ENCODE measurements around the gene RAB36.

The RAB36 gene

DNA sequence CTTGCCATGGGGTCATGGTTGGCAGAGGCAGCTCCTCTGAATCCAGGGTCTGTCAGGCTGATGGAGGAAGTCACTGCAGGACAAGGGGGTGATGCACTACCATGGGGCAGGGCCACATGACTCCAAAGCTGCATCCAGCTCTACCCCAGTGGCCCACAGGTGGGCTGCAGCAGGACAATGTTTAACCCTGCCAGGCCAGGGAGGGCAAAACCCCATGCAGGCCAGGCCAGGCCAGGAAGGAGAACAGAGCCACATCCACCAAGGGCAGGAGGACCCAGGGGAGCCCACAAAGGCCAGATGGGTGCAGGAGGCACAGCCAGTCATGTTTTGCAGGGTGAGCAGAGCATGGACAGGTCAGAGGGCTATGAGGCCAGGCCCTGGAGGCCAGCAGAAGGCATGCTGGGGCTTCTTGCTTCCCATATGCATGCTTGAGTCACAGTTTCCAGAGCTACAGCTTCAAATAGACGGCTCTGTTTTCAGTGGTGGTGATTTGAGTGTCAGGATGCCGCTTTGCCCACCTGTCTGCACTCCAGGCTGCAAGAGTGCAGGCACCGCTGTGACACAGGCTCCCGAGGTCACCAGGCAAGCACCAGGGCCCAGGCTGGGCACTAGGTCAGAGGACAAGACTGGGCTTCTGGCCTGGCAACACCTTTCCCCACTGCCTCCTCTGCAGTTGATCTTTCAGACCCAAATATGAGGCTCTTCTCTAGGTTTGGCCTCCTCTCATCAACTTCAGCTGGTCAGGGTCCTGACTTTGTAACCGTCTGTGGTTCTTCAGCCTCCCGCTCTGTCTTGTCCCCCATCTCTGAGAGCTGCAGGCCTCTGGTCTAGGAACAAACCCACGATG, 26.4 kb upstream of the RAB36 start:
- in situ Hi-C loops (cut with MboI; ENCODE audit: low pct_unique_long_range_greater_than_20kb, low sequenced_read_pairs) = no loop called here
- no peak for DNase-seq

DNA sequence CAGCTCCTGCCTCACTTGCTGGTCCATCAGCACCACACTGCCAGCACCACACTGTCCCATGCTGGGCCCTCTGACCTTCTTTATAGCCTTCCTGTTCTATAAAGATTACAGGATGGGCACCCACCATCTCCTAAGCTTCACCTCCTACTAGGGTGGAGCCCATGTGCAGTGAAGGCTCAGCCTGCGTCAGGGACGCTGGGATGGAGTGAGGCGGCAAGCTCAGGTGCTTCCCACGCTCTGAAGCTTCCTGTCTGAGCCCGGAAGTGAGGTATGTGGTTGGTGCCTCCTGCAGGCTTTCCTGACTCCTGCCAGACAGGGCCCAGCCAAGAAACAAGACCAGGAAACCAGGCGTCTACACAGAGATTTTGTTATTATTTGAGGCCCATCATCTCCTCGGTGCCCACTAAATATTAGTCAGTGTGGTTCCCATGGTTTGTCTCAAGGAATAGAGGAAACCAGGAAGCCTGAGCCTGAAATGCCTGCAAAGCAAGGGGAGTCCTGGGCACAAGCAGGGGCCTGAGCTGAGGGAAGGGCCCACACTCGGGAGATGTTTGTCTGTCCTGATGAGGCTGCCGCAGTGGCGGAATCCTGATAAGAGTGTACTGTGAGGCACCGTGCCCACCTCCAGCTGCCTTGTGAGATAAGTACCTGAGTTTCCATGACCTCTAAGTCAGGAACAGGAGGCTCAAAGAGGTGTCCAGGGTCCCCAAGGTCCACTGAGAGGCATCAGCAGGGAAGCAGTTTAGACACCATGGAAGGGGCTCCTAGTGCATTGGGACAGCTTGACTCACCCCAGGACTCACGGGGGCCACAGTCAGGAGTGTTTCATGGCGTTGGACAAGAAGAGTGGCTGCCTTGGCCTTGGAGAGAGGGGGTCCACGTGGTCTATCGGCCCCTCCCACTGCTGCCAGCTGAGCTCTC, 25.5 kb upstream of the RAB36 start:
- in situ Hi-C loops (cut with MboI; ENCODE audit: low pct_unique_long_range_greater_than_20kb, low sequenced_read_pairs) = loop anchor here (10.0 kb wide), 1 partner anchor 155 kb away; no protein-coding TSS in a partner anchor
- no peak for DNase-seq

DNA sequence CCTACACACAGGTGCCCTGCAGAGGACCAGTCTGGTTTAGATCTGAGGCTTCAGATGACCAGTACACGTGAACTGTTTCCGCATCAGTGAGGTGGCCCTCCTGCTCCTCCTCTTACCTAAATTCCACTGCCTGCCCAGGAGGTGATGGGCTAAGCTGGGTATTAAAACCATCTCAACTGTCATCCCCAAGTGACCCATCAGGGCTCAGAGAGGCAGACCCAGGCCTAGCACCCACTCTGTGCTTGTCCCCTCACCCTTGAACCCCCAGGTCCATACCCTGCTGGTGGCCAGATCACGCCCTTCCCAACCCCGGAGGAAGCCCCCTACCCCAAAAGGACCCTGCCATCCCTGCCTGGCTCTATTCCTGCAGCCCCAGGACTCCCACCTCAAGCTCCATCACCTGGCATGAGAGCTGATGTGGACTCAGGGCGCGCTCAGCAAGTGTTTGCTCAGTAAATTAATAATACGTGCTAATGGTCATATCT, 24.8 kb upstream of the RAB36 start:
- in situ Hi-C loops (cut with MboI; ENCODE audit: low pct_unique_long_range_greater_than_20kb, low sequenced_read_pairs) = loop anchor here (10.0 kb wide), 1 partner anchor 156 kb away; no protein-coding TSS in a partner anchor
- DNase-seq = no peak

DNA sequence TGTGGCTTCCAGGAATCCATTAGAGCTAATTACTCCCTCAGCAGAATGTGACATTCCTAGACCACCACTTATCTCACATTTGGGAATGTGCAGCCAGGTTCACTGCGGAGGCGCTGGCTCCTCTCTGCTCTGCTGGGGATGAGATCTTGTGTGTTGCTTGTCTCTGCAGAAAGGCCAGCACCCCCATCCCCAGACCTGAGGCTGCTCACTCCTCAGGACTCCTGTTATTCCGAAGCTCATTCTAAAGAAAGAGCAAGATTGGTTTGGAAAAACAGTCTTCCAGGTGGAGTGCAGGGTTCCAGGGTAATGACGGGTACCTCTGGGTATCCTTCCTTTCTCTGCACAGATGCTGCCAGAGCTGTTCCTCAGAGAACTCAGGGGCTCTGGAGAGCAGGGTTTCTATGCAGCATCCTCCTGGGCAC, 24.3 kb upstream of the RAB36 start:
- in situ Hi-C loops (cut with MboI; ENCODE audit: low pct_unique_long_range_greater_than_20kb, low sequenced_read_pairs) = loop anchor here (10.0 kb wide), 1 partner anchor 156 kb away; no protein-coding TSS in a partner anchor

DNA sequence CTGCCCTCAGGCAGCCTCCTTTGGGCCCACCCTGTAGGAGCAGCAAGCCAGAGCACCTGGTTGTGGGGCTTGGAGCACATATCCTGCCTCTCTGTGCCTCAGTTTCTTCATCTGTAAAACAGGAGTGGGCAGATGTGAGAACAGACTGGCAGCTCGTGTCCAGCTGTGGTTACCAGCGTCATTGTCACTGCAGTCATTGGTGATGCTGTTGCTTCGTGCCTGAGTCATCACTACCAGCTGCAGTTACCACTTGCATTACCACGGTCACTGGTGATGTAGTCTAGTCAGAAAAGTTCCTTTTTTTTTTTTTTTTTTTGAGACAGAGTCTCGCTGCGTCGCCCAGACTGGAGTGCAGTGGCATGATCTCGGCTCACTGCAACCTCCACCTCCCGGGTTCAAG, 23.9 kb upstream of the RAB36 start:
- DNase-seq = no peak
- in situ Hi-C loops (cut with MboI; ENCODE audit: low pct_unique_long_range_greater_than_20kb, low sequenced_read_pairs) = loop anchor here (10.0 kb wide), 1 partner anchor 157 kb away; no protein-coding TSS in a partner anchor

More for the DNA sequence above, 24.3 kb upstream of the RAB36 start:
- no peak for DNase-seq

DNA sequence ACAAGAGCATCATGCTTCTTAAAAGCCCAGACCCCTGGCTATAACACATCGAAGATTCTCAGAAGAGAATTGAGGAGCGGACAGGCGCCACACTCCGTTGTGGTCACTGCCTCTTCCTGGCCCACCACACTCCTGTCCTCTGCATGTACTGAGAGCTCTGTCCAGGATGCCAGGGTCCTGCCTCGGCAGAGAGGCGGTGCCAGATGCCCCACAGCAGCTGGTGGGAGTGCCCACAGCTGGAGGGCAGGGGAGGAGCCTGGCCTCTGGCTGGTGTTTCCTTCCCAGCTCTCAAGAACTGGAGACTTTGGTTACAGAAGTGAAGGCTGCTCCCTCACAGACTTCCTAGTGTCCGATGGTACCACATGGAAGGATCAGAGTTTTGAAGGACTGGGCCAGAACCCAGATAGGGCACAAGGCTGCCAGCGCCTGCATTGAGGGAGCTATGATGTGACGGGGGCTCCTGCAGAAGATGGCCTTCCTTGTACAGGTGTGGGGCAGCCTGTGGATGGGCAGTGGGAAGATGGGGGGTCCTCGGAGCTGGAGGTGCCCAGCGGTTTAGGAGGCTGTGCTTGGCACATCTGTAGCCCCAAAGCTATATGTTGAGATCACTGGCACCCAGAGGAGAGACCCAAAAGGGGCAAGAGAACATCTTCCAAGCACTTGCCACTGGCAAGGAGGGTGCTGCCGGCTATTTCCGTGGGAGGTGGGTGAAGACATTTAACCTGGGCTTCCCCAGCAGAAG, 22.9 kb upstream of the RAB36 start:
- in situ Hi-C loops (cut with MboI; ENCODE audit: low pct_unique_long_range_greater_than_20kb, low sequenced_read_pairs) = loop anchor here (10.0 kb wide), 1 partner anchor 158 kb away; no protein-coding TSS in a partner anchor

DNA sequence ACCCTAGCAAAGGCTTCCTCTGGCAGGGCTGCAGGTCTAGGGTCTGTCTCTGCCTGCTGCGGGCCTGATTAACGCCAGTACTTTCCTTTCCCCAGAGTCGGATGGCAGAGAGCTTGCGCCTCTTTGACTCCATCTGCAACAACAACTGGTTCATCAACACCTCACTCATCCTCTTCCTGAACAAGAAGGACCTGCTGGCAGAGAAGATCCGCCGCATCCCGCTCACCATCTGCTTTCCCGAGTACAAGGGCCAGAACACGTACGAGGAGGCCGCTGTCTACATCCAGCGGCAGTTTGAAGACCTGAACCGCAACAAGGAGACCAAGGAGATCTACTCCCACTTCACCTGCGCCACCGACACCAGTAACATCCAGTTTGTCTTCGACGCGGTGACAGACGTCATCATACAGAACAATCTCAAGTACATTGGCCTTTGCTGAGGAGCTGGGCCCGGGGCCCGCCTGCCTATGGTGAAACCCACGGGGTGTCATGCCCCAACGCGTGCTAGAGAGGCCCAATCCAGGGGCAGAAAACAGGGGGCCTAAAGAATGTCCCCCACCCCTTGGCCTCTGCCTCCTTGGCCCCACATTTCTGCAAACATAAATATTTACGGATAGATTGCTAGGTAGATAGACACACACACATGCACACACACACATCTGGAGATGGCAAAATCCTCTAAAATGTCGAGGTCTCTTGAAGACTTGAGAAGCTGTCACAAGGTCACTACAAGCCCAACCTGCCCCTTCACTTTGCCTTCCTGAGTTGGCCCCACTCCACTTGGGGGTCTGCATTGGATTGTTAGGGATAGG, 22.1 kb upstream of the RAB36 start:
- in situ Hi-C loops (cut with MboI; ENCODE audit: low pct_unique_long_range_greater_than_20kb, low sequenced_read_pairs) = loop anchor here (10.0 kb wide), 1 partner anchor 158 kb away; no protein-coding TSS in a partner anchor
- DNase-seq = no peak

More for the DNA sequence above, 22.9 kb upstream of the RAB36 start:
- no peak for DNase-seq

DNA sequence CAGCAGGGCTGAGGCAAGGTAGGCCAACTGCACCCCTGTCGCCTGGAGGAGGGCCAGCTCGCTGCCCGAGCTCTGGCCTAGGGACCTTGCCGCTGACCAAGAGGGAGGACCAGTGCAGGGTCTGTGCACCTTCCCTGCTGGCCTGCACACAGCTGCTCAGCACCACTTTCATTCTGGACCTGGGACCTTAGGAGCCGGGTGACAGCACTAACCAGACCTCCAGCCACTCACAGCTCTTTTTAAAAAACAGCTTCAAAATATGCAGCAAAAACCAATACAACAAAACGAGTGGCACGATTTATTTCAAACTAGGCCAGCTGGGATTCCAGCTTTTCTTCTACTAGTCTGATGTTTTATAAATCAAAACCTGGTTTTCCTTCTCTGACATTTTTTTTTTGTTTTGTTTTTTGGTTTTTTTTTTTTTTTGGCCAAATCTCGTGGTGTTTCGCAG, 21.4 kb upstream of the RAB36 start:
- in situ Hi-C loops (cut with MboI; ENCODE audit: low pct_unique_long_range_greater_than_20kb, low sequenced_read_pairs) = loop anchor here (10.0 kb wide), 1 partner anchor 159 kb away; no protein-coding TSS in a partner anchor

DNA sequence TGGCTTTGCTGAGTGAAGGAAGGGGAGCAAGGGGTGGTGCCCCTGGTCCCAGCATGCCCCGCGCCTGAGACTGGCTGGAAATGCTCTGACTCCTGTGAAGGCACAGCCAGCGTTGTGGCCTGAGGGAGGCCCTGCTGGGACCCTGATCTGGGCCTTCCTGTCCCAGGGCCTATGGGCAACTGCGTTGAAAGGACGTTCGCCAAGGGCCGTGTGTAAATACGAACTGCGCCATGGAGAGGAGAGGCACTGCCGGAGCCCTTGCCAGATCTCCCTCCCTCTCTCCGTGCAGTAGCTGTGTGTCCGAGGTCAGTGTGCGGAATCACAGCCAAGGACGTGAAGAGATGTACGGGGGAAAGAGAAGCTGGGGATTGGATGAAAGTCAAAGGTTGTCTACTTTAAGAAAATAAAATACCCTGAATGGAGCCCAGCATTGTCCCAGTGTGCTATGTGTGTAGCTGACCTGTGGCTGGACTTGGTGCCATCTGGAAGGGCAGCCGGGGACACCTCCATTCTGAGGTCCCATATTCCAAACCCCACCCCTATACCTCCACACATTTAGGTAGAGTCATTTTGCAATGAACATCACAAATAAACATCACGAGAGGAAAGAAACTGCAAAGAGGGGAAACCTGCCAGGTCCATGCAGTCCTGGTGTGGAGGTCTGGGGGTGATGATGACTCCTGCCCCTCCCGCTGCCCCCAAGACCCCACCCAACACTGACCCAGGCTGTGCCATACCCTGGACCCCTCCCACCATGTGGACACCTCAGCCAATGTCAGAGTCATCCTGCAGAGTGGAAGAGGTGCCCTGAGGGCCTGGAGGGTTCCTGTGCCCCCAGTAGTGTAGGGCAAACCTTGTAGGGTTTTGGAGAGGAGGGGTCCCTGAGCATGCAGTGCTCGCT, 20.4 kb upstream of the RAB36 start:
- no peak for DNase-seq
- in situ Hi-C loops (cut with MboI; ENCODE audit: low pct_unique_long_range_greater_than_20kb, low sequenced_read_pairs) = loop anchor here (10.0 kb wide), 1 partner anchor 160 kb away; no protein-coding TSS in a partner anchor

More for the DNA sequence above, 21.4 kb upstream of the RAB36 start:
- DNase-seq = no peak

DNA sequence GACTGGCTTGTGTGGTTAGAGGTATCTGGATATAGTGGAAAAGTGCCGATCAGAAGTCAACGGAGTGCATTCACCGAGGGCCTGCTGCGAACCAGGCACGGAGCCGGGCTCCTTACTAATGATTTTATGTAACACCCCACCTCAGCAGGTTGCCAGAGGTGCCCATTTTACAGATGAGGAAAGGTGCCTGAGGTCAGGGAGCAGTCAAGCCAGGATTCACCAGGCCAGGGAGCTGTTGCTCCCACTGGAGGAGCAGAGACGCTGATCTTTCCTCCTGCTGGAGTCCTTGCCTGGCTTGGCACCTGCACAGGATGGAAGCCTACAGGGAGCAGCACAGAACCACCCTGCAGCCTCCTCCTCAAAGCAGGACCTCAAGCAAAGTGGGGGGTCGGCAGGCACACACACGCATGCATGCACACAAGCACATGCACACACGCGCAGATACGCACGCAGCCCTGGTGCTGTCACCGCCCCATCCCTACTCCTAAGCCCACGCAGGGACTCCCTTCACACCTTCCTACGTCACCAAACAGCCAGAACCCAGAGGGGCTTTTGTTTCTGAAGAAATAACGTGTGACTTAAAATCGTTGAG, 19.7 kb upstream of the RAB36 start:
- in situ Hi-C loops (cut with MboI; ENCODE audit: low pct_unique_long_range_greater_than_20kb, low sequenced_read_pairs) = loop anchor here (10.0 kb wide), 1 partner anchor 161 kb away; no protein-coding TSS in a partner anchor
- DNase-seq = no peak

DNA sequence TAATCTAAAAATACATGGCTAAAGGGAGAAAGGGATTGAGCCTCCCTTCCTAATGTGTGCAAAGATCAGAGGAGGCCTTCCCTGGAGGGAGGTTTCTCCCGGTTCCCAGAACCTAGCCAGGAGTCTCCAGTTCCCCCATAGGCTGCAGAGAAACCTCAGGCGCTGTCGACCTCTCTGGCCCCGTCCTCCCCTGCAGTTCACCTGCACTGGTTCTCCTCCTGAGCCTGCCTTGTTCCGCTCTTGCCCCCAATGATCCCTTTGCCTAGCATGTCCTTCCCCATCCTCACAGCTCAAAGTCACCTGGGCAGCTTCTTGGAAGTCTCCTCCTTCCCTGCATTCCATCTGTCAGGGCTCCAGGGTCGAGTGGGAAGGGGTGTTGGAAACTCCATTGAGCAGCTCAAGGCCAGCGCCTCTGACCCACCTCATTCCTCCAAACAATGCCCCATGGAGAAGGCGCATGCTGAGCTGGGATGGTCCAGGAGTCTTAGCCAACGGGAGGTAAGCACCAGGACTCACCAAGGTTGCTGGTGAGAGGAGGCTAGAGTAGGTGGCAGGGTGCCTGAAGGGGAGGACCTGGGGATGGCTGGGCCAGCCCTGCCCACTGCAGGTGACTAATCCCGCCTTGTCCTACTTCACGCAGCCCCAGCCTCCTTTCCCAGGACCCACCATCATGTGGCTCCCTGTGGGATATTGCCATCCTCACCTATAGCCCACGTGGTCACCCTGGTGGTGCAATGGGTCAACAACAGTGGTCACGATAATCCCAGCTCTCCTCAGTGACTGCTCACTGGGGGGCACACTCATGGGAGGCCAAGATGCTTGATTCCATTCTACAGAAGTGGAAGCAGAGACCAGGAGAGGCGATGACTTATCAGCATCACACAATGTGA, 18.9 kb upstream of the RAB36 start:
- in situ Hi-C loops (cut with MboI; ENCODE audit: low pct_unique_long_range_greater_than_20kb, low sequenced_read_pairs) = loop anchor here (10.0 kb wide), 1 partner anchor 162 kb away; no protein-coding TSS in a partner anchor

DNA sequence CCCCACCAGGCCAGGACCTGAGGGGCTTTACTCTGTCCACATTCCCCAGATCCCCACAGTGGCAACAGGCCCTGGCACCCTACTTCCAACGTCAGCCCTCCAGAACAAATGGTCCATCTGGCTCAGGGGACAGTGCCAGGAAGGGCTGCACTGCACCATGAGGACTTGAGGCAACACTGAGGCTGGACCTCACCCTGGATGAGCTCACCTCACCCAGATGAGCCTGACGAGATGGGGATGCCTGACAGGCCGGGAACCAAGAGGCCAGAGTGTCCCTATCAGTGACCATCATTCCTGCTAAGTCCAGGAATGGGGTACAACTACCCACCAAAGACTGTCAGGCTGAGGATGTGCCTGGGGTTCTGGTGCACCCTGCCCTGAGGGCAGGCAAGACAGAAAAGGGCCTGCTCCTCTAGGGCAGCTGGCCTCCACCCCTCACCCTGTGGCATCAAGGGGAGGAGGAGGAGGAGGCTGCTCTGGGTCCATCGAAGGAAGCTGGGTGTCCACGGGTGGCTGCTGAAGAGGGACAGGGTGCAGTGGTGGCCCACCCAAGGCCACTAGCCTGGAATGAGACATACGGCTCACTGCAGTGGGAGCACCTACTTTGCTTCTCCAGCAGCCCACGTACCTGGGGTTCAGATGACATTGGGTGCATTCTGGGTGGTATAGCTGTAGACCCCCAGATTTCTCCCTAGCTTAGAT, 18.1 kb upstream of the RAB36 start:
- in situ Hi-C loops (cut with MboI; ENCODE audit: low pct_unique_long_range_greater_than_20kb, low sequenced_read_pairs) = loop anchor here (10.0 kb wide), 1 partner anchor 162 kb away; no protein-coding TSS in a partner anchor

More for the DNA sequence above, 18.9 kb upstream of the RAB36 start:
- no peak for DNase-seq

DNA sequence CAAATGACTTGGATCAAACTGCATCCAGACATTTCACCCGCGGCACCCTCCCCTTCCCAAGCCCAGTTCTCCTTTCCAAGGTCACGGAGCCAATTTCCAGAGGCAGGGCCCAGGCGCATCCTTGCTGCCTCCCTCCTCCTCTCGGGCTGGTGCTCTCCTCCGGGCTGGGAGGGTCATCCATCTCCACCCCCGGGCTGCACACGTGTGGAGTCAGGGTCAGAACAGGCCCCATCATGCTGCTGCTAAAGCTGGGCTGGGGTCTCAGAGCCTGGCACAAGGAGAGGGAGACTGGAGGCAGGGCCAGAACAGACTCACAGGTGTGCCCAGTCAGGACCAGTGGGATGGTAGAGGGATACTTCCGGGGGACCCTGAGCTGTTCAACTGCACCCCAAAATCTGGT, 17.5 kb upstream of the RAB36 start:
- in situ Hi-C loops (cut with MboI; ENCODE audit: low pct_unique_long_range_greater_than_20kb, low sequenced_read_pairs) = loop anchor here (10.0 kb wide), 1 partner anchor 163 kb away; no protein-coding TSS in a partner anchor

More for the DNA sequence above, 18.1 kb upstream of the RAB36 start:
- DNase-seq = no peak

DNA sequence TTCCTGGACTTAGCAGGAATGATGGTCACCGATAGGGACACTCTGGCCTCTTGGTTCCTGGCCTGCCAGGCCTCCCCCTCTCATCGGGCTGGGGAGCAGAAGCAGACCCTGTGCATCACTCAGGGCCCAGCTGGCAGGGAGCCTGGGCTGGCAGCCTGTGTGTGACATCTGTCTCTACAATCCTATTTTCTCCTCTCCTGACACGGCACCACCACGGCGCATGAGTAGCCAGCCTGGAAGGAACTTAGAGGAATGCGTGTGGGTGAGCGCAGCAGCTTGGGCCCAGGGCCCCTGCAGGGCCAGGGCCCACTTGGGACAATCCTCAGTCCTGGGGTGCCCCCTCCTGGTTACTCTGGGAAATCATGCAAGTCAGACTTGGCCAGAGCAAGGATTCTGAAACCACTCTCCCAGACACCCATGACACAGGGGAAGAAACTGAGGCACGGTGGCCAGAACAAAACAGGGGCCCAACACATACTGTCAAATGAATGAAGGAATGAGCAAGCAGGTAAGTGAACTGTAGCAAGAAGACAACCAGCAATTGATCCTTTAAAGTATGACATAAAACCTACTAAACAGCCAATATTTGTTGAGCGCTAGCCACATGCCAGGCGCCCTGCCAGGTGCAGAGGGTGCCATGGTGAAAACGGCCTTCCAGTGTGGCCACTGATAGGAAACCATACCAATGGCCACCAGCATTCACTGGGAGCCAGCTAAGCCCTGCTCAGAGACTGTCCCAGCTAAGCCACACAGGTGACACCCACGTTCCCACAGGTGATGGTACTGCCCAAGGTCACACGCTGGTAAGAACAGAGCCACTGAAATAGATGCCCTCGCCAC, 16.8 kb upstream of the RAB36 start:
- DNase-seq = peak; percentile 62

More for the DNA sequence above, 17.5 kb upstream of the RAB36 start:
- DNase-seq = no peak

More for the DNA sequence above, 16.8 kb upstream of the RAB36 start:
- in situ Hi-C loops (cut with MboI; ENCODE audit: low pct_unique_long_range_greater_than_20kb, low sequenced_read_pairs) = loop anchor here (10.0 kb wide), 1 partner anchor 164 kb away; no protein-coding TSS in a partner anchor
